HG03108 (cell line): ENCODE measurements around the gene DDX10.
"Not testable (repeated sequence)": the region's sequence is repeated elsewhere in the genome, so short reads cannot be mapped to it uniquely, and the experiment has no call there.

Experiments
- ATAC-seq: cut with Tn5 transposase; IDR thresholded peaks from one replicate; pipeline ENCODE4 v1.9.1; 2021; ENCODE audit warnings: moderate library complexity; ENCODE audit not compliant: unreplicated experiment

DDX10 gene

DNA sequence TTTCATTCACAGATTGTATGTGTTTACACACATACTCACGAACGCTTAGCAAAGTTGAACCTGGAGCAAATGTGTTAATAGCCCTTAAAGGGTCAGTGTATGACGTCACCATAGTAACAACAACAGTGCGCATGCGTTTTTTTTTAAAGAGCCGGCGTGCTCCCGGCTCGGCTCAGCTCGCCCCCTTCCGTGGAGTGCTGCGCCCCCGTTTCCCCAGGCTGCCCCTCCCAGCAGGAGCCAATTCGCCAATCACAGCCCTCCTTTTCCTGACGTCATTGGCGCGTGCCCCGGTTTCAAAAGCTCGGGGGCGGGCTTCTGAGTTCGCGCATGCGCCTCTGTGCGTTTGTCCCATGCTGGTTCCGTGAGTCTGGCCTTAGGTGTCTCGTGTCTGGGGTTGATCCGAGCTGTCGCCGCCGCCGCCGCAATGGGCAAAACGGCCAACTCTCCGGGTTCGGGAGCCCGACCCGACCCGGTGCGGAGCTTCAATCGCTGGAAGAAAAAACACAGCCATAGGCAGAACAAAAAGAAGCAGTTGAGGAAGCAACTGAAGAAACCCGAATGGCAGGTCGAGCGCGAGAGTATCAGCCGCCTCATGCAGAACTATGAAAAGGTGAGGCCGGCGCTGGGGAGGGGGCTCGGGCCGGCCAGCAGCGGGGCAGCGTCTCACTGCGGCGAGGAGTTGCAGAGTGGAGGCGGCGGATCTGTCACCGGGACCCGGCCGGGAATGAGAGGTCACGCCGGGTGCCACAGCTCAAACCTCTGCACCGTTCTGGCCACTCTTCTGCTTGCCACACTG is at the start of gene DDX10:
DDX10 (plus strand) TSS at position 340 of the 796 bp plus-strand sequence; CDS start at position 425, 85 bp downstream.
- ATAC-seq = peak; percentile 62

DNA sequence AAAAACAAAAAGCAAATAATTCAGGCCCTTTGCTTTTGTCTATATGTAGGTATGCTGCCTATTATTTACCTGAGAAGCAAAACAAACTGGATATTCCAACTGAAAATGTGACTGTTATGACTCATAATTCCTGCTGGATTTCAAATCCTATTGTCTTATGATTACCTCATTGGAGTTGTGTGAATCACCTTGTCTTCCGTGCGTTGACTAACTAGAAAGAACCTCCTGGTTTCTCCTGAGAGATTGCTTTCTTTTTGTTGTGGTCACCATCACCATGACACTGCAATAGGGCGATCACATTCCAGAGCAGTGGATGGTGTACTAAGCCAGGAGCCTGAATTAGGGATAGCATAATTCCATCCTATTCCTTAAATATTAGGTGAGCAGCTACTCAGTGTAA is 48.3 kb upstream of the DDX10 start:
- no peak for ATAC-seq

DNA sequence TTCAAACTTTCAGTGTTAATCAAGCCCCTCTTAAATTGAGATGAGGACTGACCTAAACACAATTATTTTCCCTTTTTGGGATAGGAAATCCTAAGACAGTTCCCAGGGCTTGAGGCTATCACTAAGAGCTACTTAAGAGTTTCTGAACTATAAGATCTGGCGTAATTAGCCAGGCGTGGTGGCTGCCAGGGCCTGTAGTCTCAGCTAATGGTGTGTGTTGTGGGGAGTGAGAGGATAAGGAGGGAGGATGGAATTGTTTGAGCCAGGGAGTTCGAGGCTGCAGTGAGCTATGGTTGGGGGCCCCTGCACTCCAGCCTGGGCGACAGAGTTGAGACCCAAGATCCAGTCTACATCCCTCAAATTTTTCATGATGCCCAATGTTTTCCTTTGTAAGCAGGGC is 47.8 kb upstream of the DDX10 start:
- ATAC-seq = no peak

- no peak for ATAC-seq
These were observed 46.3 kb upstream of the DDX10 start for GRCh38 chr11:108618529-108618928.

GRCh38 chr11:108620958-108621772 is 43.7 kb upstream of the DDX10 start:
- peak; percentile 85 for ATAC-seq

- ATAC-seq = no peak
These were observed 42.5 kb upstream of the DDX10 start for GRCh38 chr11:108622341-108622740.

DNA sequence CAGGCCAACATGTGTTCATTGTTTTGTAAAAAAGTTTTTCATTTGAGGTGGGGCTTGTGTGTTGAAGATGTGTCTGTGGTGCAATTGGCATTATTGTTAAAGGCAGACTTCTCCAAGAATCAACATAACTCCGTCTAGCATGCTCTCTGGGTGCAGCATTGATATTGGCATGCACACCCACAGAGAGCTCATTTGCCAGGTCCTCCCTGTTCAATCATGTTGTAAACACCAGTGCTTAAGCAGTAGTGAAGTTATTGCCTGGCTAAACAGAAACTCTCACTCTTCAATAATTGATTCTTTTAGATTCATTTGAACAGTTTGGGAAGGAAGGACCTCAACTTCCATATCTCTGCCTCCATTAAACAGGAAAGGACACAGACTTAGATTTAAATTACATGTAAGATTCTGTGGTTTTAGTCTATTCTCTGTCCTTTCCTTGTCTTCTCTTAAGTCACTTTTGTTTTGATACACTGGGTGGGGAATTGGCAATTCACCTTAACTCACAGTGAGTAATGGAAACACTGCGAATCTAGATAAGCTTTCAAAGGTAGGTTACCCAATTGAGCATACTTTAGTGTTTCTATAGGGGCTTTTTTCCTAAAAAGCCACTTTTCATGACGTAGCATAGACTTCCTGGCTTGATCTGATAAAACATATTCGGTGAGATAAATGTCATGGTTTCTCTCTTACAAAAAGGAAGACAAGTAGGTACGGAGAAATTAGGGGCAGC is 40.5 kb upstream of the DDX10 start:
- ATAC-seq = no peak

DNA sequence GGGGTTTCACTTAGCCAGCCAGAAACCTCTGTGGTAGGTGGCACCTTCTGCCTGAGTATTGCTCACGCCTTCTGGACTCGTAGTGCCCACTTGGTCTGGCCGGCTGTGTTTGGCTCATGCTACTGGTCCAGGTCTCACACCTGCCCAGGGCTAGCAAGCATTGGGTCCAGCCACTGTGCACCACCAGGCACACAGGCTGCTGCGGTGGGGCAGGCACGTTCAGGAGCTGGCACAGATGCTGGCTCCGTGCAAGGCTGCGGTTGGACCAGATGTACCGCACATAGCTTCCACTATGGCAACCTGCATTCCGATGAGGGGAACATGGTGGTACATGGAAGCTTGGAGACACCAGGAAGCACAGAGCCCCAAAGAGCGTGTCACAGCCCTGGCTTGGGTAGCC is 36.5 kb upstream of the DDX10 start:
- ATAC-seq = no peak

GRCh38 chr11:108628812-108629211 is 36.1 kb upstream of the DDX10 start:
- ATAC-seq = no peak

DNA sequence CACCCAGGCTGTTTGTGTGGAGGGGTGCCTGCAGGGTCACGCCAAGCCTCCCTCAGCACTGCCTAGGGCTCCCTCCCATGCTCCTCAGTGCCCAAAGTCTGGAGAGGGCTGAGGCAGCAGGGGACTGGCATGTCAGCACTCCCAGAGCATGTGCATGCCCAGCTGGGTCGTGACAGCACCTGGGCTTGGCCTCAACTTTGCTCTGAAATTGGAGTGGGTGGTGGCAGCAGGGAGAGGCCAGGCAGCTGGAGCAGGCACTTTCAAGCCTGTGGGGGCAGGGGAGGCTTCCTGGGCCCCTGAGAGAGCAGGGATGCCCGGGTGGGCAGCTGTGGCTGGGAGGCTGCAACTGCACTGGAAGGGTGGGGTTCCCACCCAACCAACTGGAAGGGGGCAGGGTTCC is 35.6 kb upstream of the DDX10 start:
- no peak for ATAC-seq

GRCh38 chr11:108632041-108632704 is 32.7 kb upstream of the DDX10 start:
- no peak for ATAC-seq

DNA sequence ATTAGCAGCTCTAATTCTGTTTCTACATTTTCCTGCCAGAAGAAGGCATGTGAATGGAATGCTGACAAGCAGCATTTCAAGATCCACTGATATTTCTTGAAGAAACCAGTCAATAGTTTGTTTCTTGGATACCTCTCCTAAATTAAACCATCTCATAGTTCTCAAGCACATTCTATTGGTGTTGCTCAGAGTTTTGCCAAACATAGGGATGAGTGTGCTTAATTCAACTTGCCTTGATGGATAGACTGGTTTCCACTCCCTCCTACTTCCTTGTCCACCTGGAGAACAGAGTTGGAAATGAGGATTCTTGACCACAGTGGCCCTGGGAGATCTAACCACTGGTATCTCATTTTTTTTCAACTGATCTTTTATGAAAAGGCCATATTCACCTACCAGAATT is 29.8 kb upstream of the DDX10 start:
- ATAC-seq = no peak

DNA sequence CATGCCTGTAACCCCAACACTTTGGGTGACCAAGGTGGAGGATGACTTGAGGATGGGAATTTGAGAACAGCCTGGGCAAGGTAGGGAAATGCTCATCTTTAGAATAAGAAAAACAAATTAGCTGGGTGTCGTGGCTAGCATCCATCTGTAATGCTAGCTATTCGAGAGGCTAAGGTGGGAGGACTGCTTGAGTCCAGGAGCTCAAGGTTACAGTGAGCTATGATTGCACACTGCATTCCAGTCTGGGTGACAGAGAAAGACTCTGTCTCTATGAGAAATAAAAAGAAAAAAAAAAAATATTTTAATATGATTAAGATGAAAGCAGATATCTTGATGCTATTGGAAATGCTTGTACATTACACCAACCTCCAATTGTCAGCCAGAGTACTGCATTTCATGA is 28.6 kb upstream of the DDX10 start:
- no peak for ATAC-seq

DNA sequence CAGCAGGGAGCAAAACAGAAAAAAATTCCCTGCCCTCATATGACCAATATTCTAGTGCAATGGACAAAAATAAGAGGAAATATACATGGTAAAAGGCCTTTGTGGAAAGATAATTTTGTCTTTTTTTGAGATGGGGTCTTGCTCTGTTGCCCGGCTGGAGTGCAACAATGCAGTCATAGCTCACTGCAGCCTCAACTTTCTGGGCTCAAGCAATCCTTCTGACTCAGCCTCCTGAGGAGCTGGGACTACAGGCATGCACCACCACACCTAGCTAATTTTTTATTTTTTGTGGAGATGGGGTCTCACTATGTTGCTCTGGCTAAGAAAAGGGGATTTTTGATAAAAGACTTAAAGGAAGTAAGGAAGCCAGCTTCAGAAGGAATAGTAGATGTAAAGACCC is 25.7 kb upstream of the DDX10 start:
- no peak for ATAC-seq

- not testable (repeated sequence) for ATAC-seq
These were observed 23.1 kb upstream of the DDX10 start for GRCh38 chr11:108641752-108642151.

- ATAC-seq = no peak
These were observed 20.9 kb upstream of the DDX10 start for GRCh38 chr11:108643974-108644373.

GRCh38 chr11:108645970-108646369 is 18.9 kb upstream of the DDX10 start:
- no peak for ATAC-seq

DNA sequence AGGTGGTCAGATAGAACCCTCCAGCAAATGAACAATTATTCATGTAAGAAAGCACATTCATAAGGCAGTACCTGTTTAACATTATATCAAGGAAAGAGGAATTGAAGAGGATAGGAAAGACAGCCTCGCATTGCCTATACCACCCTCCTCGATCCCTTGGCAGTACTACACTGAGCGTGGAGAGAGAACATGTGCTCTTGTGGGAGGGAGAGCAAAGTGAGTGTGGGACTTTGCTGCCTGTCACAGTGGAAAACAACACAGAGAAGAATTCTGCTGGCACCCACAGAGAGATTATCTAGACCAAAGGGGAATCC is 17.5 kb upstream of the DDX10 start:
- ATAC-seq = no peak

DNA sequence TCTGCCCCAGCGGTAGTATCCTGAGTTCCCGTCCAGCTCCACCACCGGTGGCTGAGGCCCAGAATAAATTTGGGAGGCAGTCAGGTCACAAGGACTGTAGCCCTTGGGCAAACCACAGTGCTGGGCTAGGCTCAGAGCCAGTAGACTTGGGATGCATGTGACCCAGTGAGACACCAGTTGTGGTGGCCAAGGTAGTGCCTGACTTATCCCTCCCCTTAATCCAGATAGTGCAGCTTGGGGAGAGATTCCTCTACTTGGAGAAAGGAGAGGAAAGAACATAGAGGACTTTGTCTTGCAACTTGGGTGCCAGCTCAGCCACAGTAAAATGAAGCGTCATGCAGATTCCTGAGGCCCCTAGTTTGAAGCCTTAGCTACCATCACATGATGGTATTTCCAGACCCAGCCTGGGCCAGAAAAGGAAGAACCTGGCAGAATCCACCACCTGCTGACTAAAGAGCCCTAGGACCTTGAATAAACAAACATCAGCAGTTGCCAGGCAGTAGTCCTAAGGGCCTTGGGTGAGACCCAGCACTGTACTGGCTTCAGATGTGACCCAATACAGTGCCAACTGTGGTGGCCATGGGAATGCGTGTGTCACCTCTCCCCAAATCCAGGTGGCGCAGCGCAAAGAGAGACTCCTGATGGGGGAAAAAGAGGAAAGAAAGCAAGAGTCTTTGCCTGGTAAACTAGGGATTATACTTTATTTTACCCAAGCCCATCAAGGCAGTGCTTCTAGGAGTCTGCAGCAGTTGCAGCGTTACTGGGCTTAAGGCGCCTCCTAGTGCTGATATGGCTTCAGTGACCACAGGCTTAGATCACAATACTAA is 17.0 kb upstream of the DDX10 start:
- ATAC-seq = peak; percentile 80

DNA sequence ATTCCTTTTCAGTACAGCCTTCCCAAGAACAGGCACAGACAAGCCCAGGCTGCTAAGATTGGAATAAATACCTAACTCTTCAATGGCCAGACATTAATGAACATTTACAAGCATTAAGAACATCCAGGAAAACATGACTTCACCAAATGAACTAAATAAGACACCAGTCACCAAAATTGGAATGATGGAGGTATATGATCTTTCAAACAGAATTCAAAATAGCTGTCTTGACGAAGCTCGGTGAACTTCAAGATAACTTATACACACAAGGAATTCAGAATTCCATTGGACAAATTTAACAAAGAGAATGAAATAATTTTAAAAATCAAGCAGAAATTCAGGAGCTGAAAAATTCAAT is 16.4 kb upstream of the DDX10 start:
- ATAC-seq = no peak
